Esophagus muscularis mucosa (tissue), 3 donors: ENCODE measurements around the gene PLCXD3.

Experiments used
- CTCF ChIP-seq, 3 experiments: fragments of 200-600 bp in 2 of 3; fragments of 450-650 bp in 1 of 3; sonication (generic) in 2 of 3; IDR thresholded peaks; one replicate each; pipeline ENCODE4 v1.5.1; 2017 to 2019; ENCODE audit warnings: antibody characterized with exemption in 3 of 3, mild to moderate bottlenecking in 2 of 3, moderate library complexity in 1 of 3
- EP300 ChIP-seq: sonication (generic); formaldehyde crosslinking; IDR thresholded peaks from one replicate; pipeline ENCODE4 v1.6.1; 2017; ENCODE audit warnings: antibody characterized with exemption

- TF ChIP-seq CTCF (IDR thresholded peaks at IDR 0.05) = no peak
- no peak for TF ChIP-seq EP300
These were observed 162.8 kb downstream of the PLCXD3 start for GRCh38 chr5:41347569-41347968.
